ENCODE data around the gene ST3GAL2.
A peak's percentile ranks its signal among the peaks of the same experiment; 100 is the strongest.

Gene ST3GAL2

DNA sequence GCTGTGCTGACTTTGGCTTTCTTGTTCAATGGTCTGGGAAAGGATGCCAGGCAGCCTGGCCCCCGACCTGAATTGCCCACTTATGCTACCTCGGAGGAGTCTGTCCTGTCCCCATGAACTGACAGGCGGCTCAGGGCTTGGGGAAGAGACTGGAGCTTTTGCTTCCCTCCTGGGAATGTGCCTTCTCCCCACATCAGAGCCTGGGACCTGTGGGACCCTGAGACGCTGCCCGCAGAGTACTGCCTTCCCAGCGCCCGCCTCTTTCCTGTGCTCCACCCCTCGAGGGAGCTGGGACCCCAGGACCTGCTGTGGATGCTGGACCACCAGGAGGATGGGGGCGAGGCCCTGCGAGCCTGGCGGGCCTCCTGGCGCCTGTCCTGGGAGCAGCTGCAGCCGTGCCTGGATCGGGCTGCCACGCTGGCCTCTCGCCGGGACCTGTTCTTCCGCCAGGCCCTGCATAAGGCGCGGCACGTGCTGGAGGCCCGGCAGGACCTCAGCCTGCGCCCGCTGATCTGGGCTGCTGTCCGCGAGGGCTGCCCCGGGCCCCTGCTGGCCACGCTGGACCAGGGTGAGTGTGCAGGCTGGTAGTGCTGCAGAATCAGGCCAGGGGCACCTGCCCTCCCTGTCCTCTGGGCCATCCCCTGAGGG, 34.0 kb upstream of the ST3GAL2 start:
- TF ChIP-seq, protein P1, sequence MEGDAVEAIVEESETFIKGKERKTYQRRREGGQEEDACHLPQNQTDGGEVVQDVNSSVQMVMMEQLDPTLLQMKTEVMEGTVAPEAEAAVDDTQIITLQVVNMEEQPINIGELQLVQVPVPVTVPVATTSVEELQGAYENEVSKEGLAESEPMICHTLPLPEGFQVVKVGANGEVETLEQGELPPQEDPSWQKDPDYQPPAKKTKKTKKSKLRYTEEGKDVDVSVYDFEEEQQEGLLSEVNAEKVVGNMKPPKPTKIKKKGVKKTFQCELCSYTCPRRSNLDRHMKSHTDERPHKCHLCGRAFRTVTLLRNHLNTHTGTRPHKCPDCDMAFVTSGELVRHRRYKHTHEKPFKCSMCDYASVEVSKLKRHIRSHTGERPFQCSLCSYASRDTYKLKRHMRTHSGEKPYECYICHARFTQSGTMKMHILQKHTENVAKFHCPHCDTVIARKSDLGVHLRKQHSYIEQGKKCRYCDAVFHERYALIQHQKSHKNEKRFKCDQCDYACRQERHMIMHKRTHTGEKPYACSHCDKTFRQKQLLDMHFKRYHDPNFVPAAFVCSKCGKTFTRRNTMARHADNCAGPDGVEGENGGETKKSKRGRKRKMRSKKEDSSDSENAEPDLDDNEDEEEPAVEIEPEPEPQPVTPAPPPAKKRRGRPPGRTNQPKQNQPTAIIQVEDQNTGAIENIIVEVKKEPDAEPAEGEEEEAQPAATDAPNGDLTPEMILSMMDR (conservative IDR thresholded peaks at IDR 0.05): no peak
- no peak overlapping the region for H3K27ac ChIP-seq

DNA sequence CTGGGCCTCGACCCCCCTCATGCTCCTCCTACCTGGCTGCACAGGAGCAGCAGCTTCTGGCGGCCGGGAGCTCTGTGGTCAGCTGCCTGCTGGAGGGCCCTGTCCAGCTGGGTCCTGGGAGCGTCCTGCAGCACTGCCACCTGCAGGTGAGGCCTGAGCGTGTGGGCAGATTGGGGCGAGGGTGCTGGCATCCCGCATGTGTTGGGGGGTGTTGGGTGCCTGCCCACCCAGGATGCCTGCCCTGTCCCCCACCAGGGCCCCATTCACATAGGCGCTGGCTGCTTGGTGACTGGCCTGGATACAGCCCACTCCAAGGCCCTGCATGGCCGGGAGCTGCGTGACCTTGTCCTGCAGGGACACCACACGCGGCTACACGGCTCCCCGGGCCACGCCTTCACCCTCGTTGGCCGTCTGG, 32.0 kb upstream of the ST3GAL2 start:
- no peak overlapping the region for H3K27ac ChIP-seq
- TF ChIP-seq, protein P1 (conservative IDR thresholded peaks at IDR 0.05): peak; percentile 68

DNA sequence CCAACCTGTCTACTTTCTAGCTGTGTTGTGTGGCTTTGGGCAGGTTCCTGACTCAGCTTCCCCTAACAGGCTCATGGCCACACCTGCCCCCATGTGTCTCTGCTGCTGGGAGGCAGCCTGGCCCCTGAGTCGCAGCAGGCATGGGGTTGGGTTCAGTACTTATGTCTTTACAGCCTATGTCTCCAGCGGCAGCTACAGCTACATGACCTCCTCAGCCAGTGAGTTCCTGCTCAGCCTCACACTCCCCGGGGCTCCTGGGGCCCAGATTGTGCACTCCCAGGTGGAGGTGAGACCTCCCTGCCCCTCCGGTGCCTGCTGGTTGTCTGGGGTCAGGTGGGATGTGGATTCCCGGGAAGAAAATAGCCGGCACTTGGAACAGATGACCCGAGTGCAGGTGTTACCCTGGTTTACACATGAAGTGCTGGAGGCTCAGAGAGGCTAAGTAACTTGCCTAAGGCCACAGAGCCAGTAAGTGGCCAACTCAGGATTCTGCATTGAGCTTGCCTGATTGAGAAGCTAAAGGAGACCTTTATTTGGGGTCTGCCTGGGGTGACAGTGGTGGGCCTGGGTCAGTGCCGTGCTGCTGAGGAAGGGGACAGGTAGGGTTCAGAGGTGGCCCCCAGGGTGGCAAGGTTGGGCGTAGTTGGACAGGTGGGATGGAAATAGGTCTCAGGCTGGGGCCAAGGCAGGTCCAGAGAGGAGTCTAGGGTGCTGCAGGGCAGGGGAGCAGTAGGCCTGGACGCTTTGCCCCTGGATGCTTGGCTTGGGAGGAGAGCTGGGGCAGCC, 31.4 kb upstream of the ST3GAL2 start:
- no peak overlapping the region for H3K27ac ChIP-seq
- TF ChIP-seq, protein P1 (conservative IDR thresholded peaks at IDR 0.05): no peak

DNA sequence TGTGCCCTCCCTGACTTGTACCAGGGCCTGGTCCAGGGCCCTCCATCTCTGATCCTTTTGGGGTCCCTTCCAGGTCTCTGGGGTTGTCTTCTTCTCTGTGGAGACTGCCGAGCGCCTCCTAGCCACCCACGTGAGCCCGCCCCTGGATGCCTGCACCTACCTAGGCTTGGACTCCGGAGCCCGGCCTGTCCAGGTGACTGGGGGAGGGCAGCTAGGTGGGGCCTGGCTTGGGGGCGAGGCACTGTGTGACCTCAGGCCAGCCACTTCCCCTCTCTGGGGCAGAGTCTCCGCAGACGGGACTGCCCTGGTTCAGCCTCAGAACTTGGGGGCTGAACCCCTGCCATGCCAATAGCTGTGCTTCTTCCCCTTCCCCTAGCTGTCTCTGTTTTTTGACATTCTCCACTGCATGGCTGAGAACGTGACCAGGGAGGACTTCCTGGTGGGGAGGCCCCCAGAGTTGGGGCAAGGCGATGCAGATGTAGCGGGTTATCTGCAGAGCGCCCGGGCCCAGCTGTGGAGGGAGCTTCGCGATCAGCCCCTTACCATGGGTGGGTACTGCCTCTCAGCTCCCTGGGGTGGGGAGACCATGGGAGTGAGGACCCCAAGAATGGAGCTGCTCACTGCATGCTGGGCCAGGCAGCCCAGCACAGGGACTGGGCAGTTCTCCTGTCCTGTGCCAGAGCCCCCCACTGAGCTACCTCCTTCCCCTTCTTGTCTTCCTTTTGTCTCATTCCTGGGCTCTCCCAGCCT, 30.1 kb upstream of the ST3GAL2 start:
- TF ChIP-seq, protein P1 (conservative IDR thresholded peaks at IDR 0.05): no peak
- H3K27ac ChIP-seq: no peak overlapping the region

DNA sequence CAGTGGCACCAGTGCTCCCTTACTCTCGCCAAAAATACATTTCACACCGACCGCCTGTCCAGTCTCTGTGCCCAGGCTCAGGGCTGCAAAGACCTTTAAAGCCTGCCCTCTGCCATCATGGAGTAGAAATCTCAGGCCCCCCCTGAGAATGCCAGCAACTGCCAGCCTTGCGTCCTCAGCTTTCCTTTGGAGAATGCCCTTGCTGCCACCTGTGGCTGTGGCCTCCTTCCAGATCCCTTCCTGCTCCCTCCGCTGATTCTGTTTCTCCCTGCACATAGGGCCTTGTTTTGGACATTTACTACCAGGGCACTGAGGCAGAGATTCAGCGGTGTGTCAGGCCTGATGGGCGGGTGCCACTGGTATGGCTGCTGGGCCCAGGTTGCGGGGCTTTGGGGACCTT, 28.7 kb upstream of the ST3GAL2 start:
- TF ChIP-seq, protein P1 (conservative IDR thresholded peaks at IDR 0.05): no peak
- no peak overlapping the region for H3K27ac ChIP-seq

DNA sequence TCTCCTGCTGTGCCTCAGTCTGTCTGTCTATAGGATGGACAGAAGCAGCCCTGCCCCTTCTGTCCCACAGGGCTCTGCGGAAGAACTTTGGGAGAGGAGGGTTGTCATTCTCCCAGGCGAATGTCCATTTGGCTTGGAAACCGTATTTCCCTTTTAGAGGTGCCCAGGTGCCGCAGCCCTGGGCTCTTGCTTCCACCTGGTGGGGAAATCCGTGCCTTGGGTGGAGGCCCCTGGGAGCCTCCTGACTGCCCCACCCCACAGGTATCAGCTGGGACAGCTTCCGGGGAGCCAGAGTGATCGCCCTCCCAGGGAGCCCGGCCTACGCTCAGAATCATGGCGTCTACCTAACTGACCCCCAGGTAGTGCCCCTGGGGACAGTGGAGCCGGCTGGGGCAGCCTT, 28.2 kb upstream of the ST3GAL2 start:
- no peak overlapping the region for H3K27ac ChIP-seq

DNA sequence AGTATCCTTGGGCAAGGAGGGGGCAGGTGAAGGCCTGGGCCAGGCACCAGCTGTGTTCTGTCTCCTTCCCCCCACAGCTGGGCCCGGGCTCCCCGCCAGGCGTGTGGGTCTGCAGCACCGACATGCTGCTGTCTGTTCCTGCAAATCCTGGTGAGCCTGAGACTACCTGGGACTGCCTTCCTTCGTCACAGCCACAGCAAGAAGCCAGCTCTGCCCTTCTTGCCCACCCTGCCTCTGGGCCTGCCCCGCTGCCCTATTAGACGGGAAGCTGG, 27.8 kb upstream of the ST3GAL2 start:
- TF ChIP-seq, protein P1 (conservative IDR thresholded peaks at IDR 0.05): no peak
- H3K27ac ChIP-seq: no peak overlapping the region

More for the DNA sequence above, 28.2 kb upstream of the ST3GAL2 start:
- TF ChIP-seq, protein P1 (conservative IDR thresholded peaks at IDR 0.05): no peak; the same call in 1 of the 2 replicates

Data from VCaP (cell line).